Activated CD8-positive, alpha-beta memory T cell treated with anti-CD3 and anti-CD28 coated beads, Interleukin-2, amount 50 U/mL, for 1 hour (primary cell): ENCODE results near the gene ADGRF5.

Experiments
- DNase-seq: peaks from one replicate; pipeline ENCODE4 v3.0.0-alpha.2; 2020; ENCODE audit errors: extremely low read depth

Gene ADGRF5

DNA sequence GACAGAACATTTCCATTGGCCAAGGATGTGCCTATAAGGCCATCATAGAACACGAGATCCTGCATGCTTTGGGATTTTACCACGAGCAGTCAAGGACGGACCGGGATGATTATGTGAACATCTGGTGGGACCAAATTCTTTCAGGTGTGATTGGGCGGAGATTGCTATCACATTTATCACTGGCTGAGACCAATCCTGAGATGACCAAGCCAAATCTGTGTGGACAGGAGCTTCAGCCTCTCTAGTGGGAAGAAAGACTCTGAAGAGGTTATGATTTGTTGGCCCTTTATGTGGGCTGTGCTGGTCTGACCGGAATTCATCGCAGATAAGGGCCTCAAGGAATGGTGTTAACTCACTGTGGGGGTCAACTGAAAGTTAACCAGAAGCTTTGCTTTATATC lies 102.2 kb downstream of the ADGRF5 start:
- DNase-seq, result no peak

DNA sequence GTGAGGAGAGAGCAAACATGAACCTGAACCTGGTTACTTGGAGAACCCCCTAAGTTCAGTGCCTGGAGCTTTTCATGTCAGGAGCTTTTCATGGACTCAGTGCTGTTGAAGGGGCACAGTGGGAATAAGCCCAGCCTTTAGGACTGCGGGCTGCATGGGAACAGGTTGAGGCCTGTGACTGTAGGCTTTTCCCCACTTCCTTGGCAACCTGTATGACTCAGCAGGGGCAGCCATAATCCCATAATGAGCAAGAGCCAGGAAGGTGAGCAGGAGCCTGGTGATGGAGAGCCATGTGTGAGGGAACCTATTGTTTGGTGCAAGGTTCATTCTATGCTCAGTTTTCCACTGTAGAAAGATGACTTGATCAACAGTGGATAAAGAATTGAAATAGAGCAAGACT lies 105.1 kb downstream of the ADGRF5 start:
- no peak for DNase-seq

DNA sequence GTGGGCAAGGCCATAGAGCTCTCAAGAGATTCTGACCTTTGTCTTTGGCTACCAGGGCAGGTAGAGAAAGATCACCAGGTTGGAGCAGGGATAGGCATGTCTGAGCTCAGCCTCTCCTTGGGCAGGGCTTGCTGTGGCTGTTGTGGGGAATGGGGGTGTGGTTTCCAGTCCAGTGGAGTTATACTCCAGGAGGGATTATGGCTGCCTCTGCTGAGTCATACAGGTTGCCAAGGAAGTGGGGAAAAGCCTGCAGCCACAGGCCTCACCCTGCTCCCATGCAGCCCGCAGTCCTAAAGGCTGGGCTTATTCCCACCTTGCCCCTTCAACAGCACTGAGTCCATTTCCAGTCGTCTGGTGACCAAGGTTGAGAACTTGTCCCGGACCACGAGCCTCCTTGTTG lies 106.6 kb downstream of the ADGRF5 start:
- DNase-seq, result no peak

DNA sequence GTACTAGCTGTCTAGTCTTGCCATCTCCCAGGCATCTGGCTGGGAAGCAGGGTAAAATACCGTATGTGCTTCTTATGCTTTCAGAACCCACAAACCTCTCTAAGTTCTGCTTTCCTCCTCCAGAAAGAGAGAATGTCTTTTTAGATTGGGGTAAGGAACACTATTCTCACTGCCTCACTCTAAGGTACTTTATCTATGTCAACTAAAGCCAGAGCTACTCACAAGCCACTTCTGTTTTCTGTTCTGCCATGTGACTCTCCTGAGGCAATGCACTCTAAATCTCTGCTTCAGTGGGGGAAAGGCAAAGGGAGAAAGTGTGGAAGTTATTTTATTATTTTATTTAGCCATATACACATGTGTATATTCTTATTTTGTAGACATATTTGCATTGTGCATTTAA lies 112.9 kb downstream of the ADGRF5 start:
- no peak for DNase-seq
